Suppressor macrophage (primary cell): Measurements from ENCODE around the gene SHCBP1L.
"Not testable (repeated sequence)": the region's sequence is repeated elsewhere in the genome, so short reads cannot be mapped to it uniquely, and the experiment has no call there.

Experiments used
- DNase-seq, 4 experiments: peaks; one replicate each; pipeline ENCODE4 v3.0.0-alpha.2; 2020 to 2022

The SHCBP1L gene

GRCh38 chr1:182965096-182965495 is 12.1 kb upstream of the SHCBP1L start:
- no peak for DNase-seq

- peak; percentile 81 to 90 (median 89) for DNase-seq
Observed at GRCh38 chr1:182962554-182963115, 9.7 kb upstream of the SHCBP1L start.

- DNase-seq: no peak
Observed at GRCh38 chr1:182960046-182960445, 7.1 kb upstream of the SHCBP1L start.

GRCh38 chr1:182957902-182958395 is 5.0 kb upstream of the SHCBP1L start:
- DNase-seq: no peak

GRCh38 chr1:182956708-182957365 is 3.9 kb upstream of the SHCBP1L start:
- no peak for DNase-seq

- peak; percentile 74 to 90 (median 78) for DNase-seq
Observed at GRCh38 chr1:182955596-182956588, 2.9 kb upstream of the SHCBP1L start.

- no peak for DNase-seq
Observed at GRCh38 chr1:182953826-182954225, 860 bp upstream of the SHCBP1L start.

GRCh38 chr1:182943336-182943735 is 9.6 kb downstream of the SHCBP1L start:
- not testable (repeated sequence) for DNase-seq

GRCh38 chr1:182942145-182942544 is 10.8 kb downstream of the SHCBP1L start:
- peak in 1 of 4 experiments; percentile 32 for DNase-seq

- no peak for DNase-seq
Observed at GRCh38 chr1:182939413-182939812, 13.6 kb downstream of the SHCBP1L start.

- DNase-seq: no peak
Observed at GRCh38 chr1:182935716-182936115, 17.2 kb downstream of the SHCBP1L start.

GRCh38 chr1:182930985-182931384 is 22.0 kb downstream of the SHCBP1L start:
- no peak for DNase-seq

GRCh38 chr1:182927693-182928433 is 25.1 kb downstream of the SHCBP1L start:
- peak in 1 of 4 experiments; percentile 4 for DNase-seq

- DNase-seq: no peak
Observed at GRCh38 chr1:182925661-182926060, 27.3 kb downstream of the SHCBP1L start.

- no peak for DNase-seq
Observed at GRCh38 chr1:182917378-182917777, 35.6 kb downstream of the SHCBP1L start.

GRCh38 chr1:182913401-182913800 is 39.6 kb downstream of the SHCBP1L start:
- DNase-seq: no peak

GRCh38 chr1:182910143-182910542 is 42.8 kb downstream of the SHCBP1L start:
- DNase-seq: no peak

GRCh38 chr1:182909578-182909977 is 43.4 kb downstream of the SHCBP1L start:
- no peak for DNase-seq

- DNase-seq: no peak
Observed at GRCh38 chr1:182905321-182905720, 47.6 kb downstream of the SHCBP1L start.

- not testable (repeated sequence) for DNase-seq
Observed at GRCh38 chr1:182901946-182902345, 51.0 kb downstream of the SHCBP1L start.

- peak in 2 of 4 experiments; percentile 10 for DNase-seq
Observed at GRCh38 chr1:182897696-182898095, 55.3 kb downstream of the SHCBP1L start.

- DNase-seq: no peak
Observed at GRCh38 chr1:182890927-182891610, 61.9 kb downstream of the SHCBP1L start.
